PC-3 (cell line): ENCODE results near the gene MID1. TPM values are rescaled to one million over a fixed set of nuclear protein-coding genes. Genes with fewer than 3 reads are reported as not detected.
A peak's percentile ranks its signal among the peaks of the same experiment; 100 is the strongest.

Experiments
- ATAC-seq: fragments of 200-7000 bp; cut with Tn5 transposase; 2 replicates; pipeline ENCODE4 v1.9.1; 2020; ENCODE audit warnings: mild to moderate bottlenecking, moderate library complexity
- BruUV-seq: library from RNA; stranded (reverse); fragments of 400-500 nt; replicated peaks from 2 replicates; lab custom pipeline; 2021; lab: Mats Ljungman, UMichigan
- CTCF ChIA-PET: fragments of 300-600 bp; sonication (Branson Sonifier 250); formaldehyde crosslinking; loops from one replicate; lab custom pipeline; 2022; ENCODE audit warnings: antibody characterized with exemption; lab: Charles Lee
- POLR2A ChIA-PET: fragments of 300-600 bp; sonication (Branson Sonifier 250); formaldehyde crosslinking; loops from one replicate; lab custom pipeline; 2022; ENCODE audit warnings: antibody characterized with exemption; ENCODE audit not compliant: unreplicated experiment; lab: Charles Lee
- DNase-seq: peaks from one replicate; pipeline ENCODE4 v3.0.0-alpha.2; 2015
- H2AFZ ChIP-seq: fragments of 300-600 bp; sonication (generic); 2 replicates; pipeline ENCODE4 v1.6.0; 2016; ENCODE audit warnings: antibody characterized with exemption, low read length
- H3F3A ChIP-seq: fragments of 300-600 bp; sonication (generic); one replicate; pipeline ENCODE4 v1.6.0; 2017; ENCODE audit warnings: antibody characterized with exemption, low read length, control low read depth, mild to moderate bottlenecking; ENCODE audit not compliant: unreplicated experiment
- H3K27ac ChIP-seq: fragments of 300-600 bp; sonication (generic); 2 replicates; pipeline ENCODE4 v1.5.1; 2016; ENCODE audit warnings: mild to moderate bottlenecking, low read length
- H3K27me3 ChIP-seq: fragments of 300-600 bp; sonication (generic); 2 replicates; pipeline ENCODE4 v1.6.1; 2016; ENCODE audit warnings: low read length, mixed read lengths
- H3K36me3 ChIP-seq: fragments of 300-600 bp; sonication (generic); 2 replicates; pipeline ENCODE4 v1.6.1; 2016; ENCODE audit warnings: low read depth, mixed run types, low read length, mixed read lengths
- H3K4me1 ChIP-seq: fragments of 300-600 bp; sonication (generic); 2 replicates; pipeline ENCODE4 v1.5.1; 2016; ENCODE audit warnings: low read length; ENCODE audit not compliant: insufficient read depth
- H3K4me2 ChIP-seq: fragments of 300-600 bp; sonication (generic); 2 replicates; pipeline ENCODE4 v1.6.0; 2016; ENCODE audit warnings: low read length
- H3K4me3 ChIP-seq: fragments of 300-600 bp; sonication (generic); 2 replicates; pipeline ENCODE4 v1.5.1; 2016; ENCODE audit warnings: mild to moderate bottlenecking, low read length, mixed read lengths
- H3K79me2 ChIP-seq: fragments of 300-600 bp; sonication (generic); 2 replicates; pipeline ENCODE4 v1.6.1; 2017; ENCODE audit warnings: low read length, mixed read lengths
- H3K9ac ChIP-seq: fragments of 300-600 bp; sonication (generic); 2 replicates; pipeline ENCODE4 v1.6.0; 2016; ENCODE audit warnings: mild to moderate bottlenecking, low read length
- H3K9me2 ChIP-seq: fragments of 300-600 bp; sonication (generic); replicated peaks from 2 replicates; pipeline ENCODE4 v1.6.1; 2016; ENCODE audit warnings: mixed run types, low read length, mixed read lengths
- H3K9me3 ChIP-seq: fragments of 300-600 bp; sonication (generic); 2 replicates; pipeline ENCODE4 v1.6.1; 2016; ENCODE audit warnings: low read length, mixed read lengths
- H4K20me1 ChIP-seq: fragments of 300-600 bp; sonication (generic); 2 replicates; pipeline ENCODE4 v1.6.1; 2016; ENCODE audit warnings: low read length, mixed read lengths
- EZH2 ChIP-seq: fragments of 300-600 bp; sonication (generic); IDR thresholded peaks from one replicate; pipeline ENCODE4 v1.6.1; 2017; ENCODE audit warnings: antibody characterized with exemption, mild to moderate bottlenecking, low read length; ENCODE audit not compliant: unreplicated experiment
- EZH2phosphoT487 ChIP-seq: fragments of 300-600 bp; sonication (generic); IDR thresholded peaks from 2 replicates; pipeline ENCODE4 v1.6.1; 2018; ENCODE audit warnings: mild to moderate bottlenecking, antibody characterized with exemption, low read length, borderline replicate concordance
- intact Hi-C: fragments of 100-400 bp; cut with micrococcal nuclease; formaldehyde crosslinking; loops from 2 replicates; pipeline ENCODE4 v1.9.0; 2023
- total RNA-seq: library from RNA; depleted of rRNA; stranded (reverse); fragments of >200 nt; gene quantifications from 2 replicates; pipeline ENCODE4 v1.2.3, GENCODE V29; 2014
- TF ChIP-seq, protein P1 (sequence below): fragments of 300-600 bp; sonication (generic); conservative IDR thresholded peaks from 2 replicates; pipeline ENCODE4 v1.5.1; 2017; ENCODE audit warnings: antibody characterized with exemption, low read depth, mild to moderate bottlenecking, low read length

MID1 gene
- total RNA-seq, 1 experiment from 2014 or later = 21.9 TPM

DNA sequence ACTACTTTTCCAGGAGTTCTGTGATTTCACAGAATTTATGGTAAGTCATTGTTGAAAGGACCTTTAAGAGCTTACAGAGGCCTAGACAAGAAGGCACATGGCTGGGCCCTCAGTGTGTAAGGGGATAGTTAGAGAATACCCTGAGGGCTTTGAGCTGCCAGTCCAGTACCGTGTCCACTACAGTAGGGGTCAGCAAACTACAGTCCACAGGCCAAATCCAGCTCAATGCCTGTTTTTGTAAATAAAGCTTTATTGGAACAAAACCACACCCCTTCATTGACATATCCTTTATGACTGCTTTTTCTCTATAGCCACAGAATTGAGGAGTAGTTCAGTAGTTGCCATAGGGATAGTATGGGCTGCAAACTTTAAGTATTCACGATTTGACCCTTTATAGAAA lies 176.2 kb downstream of the MID1 start:
- Histone ChIP-seq H3F3A (no peaks in the 10 kb centered on the region), H3K9ac (no peak overlapping the region), H3K79me2 (no peaks in the 10 kb centered on the region), H3K27ac (no peak overlapping the region), H4K20me1 (no peaks in the 10 kb centered on the region), H3K4me1 (peaks cover 22% of the 10 kb centered on the region), H3K36me3 (0 out of 2 replicates have a peak, but pooled peaks cover under 1% of the 10 kb centered on the region), H3K4me2 (no peak overlapping the region), H3K4me3 (no peak overlapping the region), H2AFZ (no peak overlapping the region), H3K9me2 (no peaks in the 10 kb centered on the region), H3K27me3 (no peaks in the 10 kb centered on the region), H3K9me3 (no peaks in the 10 kb centered on the region)
- no TSS peak for BruUV-seq
- POLR2A ChIA-PET = no interaction called here
- intact Hi-C loops = no loop called here
- TF ChIP-seq EZH2 (no peak), EZH2phosphoT487 (no peak)
- TF ChIP-seq, protein P1, sequence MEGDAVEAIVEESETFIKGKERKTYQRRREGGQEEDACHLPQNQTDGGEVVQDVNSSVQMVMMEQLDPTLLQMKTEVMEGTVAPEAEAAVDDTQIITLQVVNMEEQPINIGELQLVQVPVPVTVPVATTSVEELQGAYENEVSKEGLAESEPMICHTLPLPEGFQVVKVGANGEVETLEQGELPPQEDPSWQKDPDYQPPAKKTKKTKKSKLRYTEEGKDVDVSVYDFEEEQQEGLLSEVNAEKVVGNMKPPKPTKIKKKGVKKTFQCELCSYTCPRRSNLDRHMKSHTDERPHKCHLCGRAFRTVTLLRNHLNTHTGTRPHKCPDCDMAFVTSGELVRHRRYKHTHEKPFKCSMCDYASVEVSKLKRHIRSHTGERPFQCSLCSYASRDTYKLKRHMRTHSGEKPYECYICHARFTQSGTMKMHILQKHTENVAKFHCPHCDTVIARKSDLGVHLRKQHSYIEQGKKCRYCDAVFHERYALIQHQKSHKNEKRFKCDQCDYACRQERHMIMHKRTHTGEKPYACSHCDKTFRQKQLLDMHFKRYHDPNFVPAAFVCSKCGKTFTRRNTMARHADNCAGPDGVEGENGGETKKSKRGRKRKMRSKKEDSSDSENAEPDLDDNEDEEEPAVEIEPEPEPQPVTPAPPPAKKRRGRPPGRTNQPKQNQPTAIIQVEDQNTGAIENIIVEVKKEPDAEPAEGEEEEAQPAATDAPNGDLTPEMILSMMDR = peak; percentile 26; the same call in 1 of the 2 replicates
- ATAC-seq = no peak
- CTCF ChIA-PET = interaction anchor here (0.5 kb wide), 1 partner anchor 159 kb away, joined by 3 read pairs; no protein-coding TSS in a partner anchor
- no peak for DNase-seq

DNA sequence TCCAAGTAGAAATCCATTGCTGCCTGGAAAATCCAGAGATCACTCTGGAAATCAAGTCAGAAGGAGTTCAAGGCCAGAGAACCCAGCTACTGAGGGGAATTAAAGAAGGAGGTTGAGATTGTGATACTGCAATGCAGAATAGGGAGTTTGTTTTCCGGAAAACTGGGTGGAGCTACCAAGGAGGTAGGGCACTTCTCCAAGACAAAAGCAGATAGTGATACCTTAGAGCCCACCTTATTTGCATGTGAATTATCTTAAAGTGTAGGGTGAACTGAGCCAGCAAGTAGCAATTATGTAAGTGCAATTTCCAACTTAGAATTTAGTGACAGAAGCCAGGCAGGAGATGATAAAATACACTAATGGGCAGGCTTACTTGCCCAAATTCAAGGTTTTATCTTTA lies 178.9 kb downstream of the MID1 start:
- Histone ChIP-seq H3F3A (no peaks in the 10 kb centered on the region), H3K27ac (no peak overlapping the region), H3K79me2 (no peaks in the 10 kb centered on the region), H3K9me2 (no peaks in the 10 kb centered on the region), H3K9me3 (no peaks in the 10 kb centered on the region), H3K36me3 (no peaks in the 10 kb centered on the region), H3K4me2 (no peak overlapping the region), H3K4me1 (no peaks in the 10 kb centered on the region), H4K20me1 (no peaks in the 10 kb centered on the region), H3K4me3 (no peak overlapping the region), H3K9ac (no peak overlapping the region), H2AFZ (no peak overlapping the region), H3K27me3 (no peaks in the 10 kb centered on the region)
- intact Hi-C loops = no loop called here
- POLR2A ChIA-PET = no interaction called here
- BruUV-seq = no TSS peak
- CTCF ChIA-PET = no interaction called here
- no peak for DNase-seq
- ATAC-seq = no peak
- TF ChIP-seq EZH2 (no peak), EZH2phosphoT487 (no peak)
- TF ChIP-seq, protein P1 = no peak

DNA sequence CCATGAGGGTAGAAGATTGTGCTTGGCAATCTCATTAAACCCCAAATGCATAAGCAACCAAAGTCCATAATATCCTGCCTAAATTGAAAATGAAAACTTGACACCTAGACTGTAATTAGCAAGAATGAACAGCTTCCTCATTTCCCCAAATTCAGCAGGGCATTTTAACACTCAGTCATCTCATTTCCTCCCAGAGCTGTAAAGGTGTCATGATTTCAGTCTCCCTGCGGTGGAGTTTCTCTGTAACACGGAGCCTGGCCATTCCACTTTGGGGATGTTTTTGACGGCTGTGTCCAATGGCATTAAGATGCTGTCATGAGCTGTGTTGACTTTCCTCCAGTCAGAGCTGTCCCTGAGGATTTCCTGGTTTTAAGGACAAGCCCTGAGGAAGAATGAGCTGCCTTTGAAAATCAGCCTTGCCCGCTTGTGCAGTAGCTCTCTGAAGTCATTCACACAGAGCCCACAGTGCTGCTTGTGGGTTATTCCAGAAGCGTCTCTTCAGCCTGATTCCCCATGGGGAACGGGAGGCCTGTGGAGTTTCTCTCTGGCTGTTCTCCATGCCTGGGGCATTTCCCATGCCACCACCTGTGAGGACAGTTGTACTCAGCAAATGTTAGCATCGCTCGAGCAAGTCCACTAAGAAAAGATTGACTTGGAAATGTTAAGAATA lies 187.0 kb downstream of the MID1 start:
- ATAC-seq (no peak), DNase-seq (no peak)
- H2AFZ ChIP-seq = no peak overlapping the region
- no peaks in the 10 kb centered on the region for H3K36me3 ChIP-seq
- CTCF ChIA-PET = no interaction called here
- no peak overlapping the region for H3K4me2 ChIP-seq
- intact Hi-C loops = no loop called here
- no peak overlapping the region for H3K9ac ChIP-seq
- no peaks in the 10 kb centered on the region for H4K20me1 ChIP-seq
- H3K9me3 ChIP-seq = no peaks in the 10 kb centered on the region
- H3K9me2 ChIP-seq = no peaks in the 10 kb centered on the region
- POLR2A ChIA-PET = no interaction called here
- H3F3A ChIP-seq = no peaks in the 10 kb centered on the region
- H3K4me3 ChIP-seq = no peak overlapping the region
- H3K4me1 ChIP-seq = no peaks in the 10 kb centered on the region
- no peaks in the 10 kb centered on the region for H3K27me3 ChIP-seq
- BruUV-seq = no TSS peak
- TF ChIP-seq, protein P1 = no peak
- no peak for TF ChIP-seq EZH2phosphoT487
- TF ChIP-seq EZH2 = no peak
- H3K79me2 ChIP-seq = no peaks in the 10 kb centered on the region
- no peak overlapping the region for H3K27ac ChIP-seq
